ENCODE data around the gene PLEKHN1.

DNA sequence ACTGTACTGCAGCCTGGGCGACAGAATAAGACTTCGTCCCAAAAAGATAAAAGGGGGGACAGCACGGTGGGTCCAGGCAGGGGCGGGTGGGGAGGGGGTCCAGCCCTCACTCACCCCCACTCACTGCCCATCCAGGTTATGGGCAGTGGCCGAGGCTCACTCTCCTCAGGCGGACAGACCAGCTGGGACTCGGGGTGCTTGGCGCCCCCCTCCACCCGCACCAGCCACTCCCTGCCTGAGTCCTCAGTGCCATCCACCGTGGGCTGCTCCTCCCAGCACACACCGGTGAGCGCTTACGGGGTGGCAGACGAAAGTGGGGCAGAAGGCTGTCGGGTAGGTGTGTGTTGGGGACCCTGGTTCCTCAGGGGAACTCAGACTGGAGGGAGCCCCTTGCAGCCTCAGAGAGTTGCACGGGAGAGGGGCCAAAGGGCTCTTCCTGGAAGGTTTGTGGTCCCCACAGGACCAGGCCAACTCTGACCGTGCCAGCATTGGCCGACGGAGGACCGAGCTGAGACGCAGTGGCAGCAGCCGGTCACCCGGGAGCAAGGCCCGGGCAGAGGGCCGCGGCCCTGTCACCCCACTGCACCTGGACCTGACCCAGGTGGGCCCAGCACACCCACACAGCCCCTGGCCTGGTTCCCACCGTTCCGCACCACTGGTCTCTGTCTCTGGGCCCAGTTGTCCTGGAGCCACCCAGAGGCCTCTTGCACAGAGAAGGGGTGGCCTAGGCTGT, 6.6 kb downstream of the PLEKHN1 start:
- TF ChIP-seq POLR2A (IDR thresholded peaks at IDR 0.05; ENCODE audit: low read depth, low read length) = no peak
- no peak for TF ChIP-seq POLR2AphosphoS5 (IDR thresholded peaks at IDR 0.05; ENCODE audit: insufficient read depth, low read depth, low read length)
- TF ChIP-seq, protein P1, sequence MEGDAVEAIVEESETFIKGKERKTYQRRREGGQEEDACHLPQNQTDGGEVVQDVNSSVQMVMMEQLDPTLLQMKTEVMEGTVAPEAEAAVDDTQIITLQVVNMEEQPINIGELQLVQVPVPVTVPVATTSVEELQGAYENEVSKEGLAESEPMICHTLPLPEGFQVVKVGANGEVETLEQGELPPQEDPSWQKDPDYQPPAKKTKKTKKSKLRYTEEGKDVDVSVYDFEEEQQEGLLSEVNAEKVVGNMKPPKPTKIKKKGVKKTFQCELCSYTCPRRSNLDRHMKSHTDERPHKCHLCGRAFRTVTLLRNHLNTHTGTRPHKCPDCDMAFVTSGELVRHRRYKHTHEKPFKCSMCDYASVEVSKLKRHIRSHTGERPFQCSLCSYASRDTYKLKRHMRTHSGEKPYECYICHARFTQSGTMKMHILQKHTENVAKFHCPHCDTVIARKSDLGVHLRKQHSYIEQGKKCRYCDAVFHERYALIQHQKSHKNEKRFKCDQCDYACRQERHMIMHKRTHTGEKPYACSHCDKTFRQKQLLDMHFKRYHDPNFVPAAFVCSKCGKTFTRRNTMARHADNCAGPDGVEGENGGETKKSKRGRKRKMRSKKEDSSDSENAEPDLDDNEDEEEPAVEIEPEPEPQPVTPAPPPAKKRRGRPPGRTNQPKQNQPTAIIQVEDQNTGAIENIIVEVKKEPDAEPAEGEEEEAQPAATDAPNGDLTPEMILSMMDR (IDR thresholded peaks at IDR 0.05; ENCODE audit: extremely low read depth in 1 of 2, insufficient read depth in 1 of 2, low read depth in 1 of 2, low read length in 2 of 2) = no peak
- TF ChIP-seq EZH2 (IDR thresholded peaks at IDR 0.05; ENCODE audit: borderline replicate concordance, low read depth, low read length, severe bottlenecking) = no peak
- no peak for TF ChIP-seq JUN (IDR thresholded peaks at IDR 0.05; ENCODE audit: borderline replicate concordance, insufficient read depth, insufficient read length, low read depth)
- no peak for TF ChIP-seq MYC (IDR thresholded peaks at IDR 0.05; ENCODE audit: low read depth, low read length)
- TF ChIP-seq, protein P2, sequence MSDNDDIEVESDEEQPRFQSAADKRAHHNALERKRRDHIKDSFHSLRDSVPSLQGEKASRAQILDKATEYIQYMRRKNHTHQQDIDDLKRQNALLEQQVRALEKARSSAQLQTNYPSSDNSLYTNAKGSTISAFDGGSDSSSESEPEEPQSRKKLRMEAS (IDR thresholded peaks at IDR 0.05; ENCODE audit: insufficient read depth, insufficient read length) = no peak
- no peak for TF ChIP-seq FOS (IDR thresholded peaks at IDR 0.05; ENCODE audit: borderline replicate concordance, insufficient read depth, low read length)
- TF ChIP-seq GATA2 (IDR thresholded peaks at IDR 0.05; ENCODE audit: insufficient read depth, insufficient read length, low read depth, low read length) = no peak

Measured in endothelial cell of umbilical vein (primary cell).